CD14-positive monocyte (primary cell): ENCODE results near the gene TMEM115. TPM values are rescaled to one million over a fixed set of nuclear protein-coding genes. Genes with fewer than 3 reads are reported as not detected.
A peak's percentile ranks its signal among the peaks of the same experiment; 100 is the strongest.

Experiments
- DNase-seq, 3 donors: peaks; one replicate each; pipeline ENCODE4 v3.0.0-alpha.2; 2011 to 2022
- H2AFZ ChIP-seq: 2 replicates; pipeline ENCODE4 v1.6.0; 2012; ENCODE audit warnings: mild to moderate bottlenecking, low read depth, low read length, inconsistent platforms; ENCODE audit not compliant: insufficient read depth, poor library complexity, severe bottlenecking
- H3K27ac ChIP-seq, 2 donors: 1 replicate in 1 of 2; 2 replicates in 1 of 2; pipeline ENCODE4 v1.5.1; 2012 to 2013; ENCODE audit warnings: low read length in 2 of 2, control low read depth in 1 of 2, inconsistent platforms in 1 of 2, low read depth in 1 of 2, mild to moderate bottlenecking in 1 of 2
- H3K27me3 ChIP-seq, 2 donors: one replicate each; pipeline versions ENCODE4 v1.6.0 to v1.6.1; 2011 to 2013; ENCODE audit warnings: low read length in 2 of 2; ENCODE audit not compliant: control insufficient read depth in 2 of 2, insufficient read depth in 2 of 2
- H3K36me3 ChIP-seq, 2 donors: replicated peaks in 1 of 2; 1 replicate in 1 of 2; 2 replicates in 1 of 2; pipeline versions ENCODE4 v1.5.1 to v1.6.1; 2012 to 2013; ENCODE audit warnings: low read length in 2 of 2, control low read depth in 1 of 2, inconsistent platforms in 1 of 2, mild to moderate bottlenecking in 1 of 2; ENCODE audit not compliant: insufficient read depth in 2 of 2, control insufficient read depth in 1 of 2
- H3K4me1 ChIP-seq, 2 donors: 1 replicate in 1 of 2; 2 replicates in 1 of 2; pipeline versions ENCODE4 v1.5.1 to v1.6.1; 2012 to 2013; ENCODE audit warnings: low read length in 2 of 2, control low read depth in 1 of 2, inconsistent platforms in 1 of 2, mild to moderate bottlenecking in 1 of 2, moderate library complexity in 1 of 2; ENCODE audit not compliant: insufficient read depth in 2 of 2, control insufficient read depth in 1 of 2
- H3K4me2 ChIP-seq: replicated peaks from 2 replicates; pipeline ENCODE3; 2012; ENCODE audit warnings: low read length, moderate library complexity, mild to moderate bottlenecking; ENCODE audit not compliant: poor library complexity, severe bottlenecking; ENCODE audit errors: extremely low read depth
- H3K4me3 ChIP-seq, 3 experiments: fragments of 200-600 bp in 1 of 3; sonication (generic) in 1 of 3; replicated peaks in 1 of 3; 1 replicate in 2 of 3; 2 replicates in 1 of 3; pipeline ENCODE4 v1.5.1; 2011 to 2013; ENCODE audit warnings: low read length in 3 of 3, mild to moderate bottlenecking in 3 of 3, control low read depth in 2 of 3, low read depth in 2 of 3, inconsistent platforms in 1 of 3, moderate library complexity in 1 of 3
- H3K79me2 ChIP-seq: 2 replicates; pipeline ENCODE4 v1.6.0; 2012; ENCODE audit warnings: mild to moderate bottlenecking, control low read depth, inconsistent platforms, low read length, moderate library complexity; ENCODE audit not compliant: insufficient read depth
- H3K9ac ChIP-seq: 2 replicates; pipeline ENCODE4 v1.6.0; 2017; ENCODE audit warnings: low read length, mild to moderate bottlenecking; ENCODE audit not compliant: insufficient read depth, poor library complexity, severe bottlenecking
- H3K9me3 ChIP-seq, 2 donors: replicated peaks in 1 of 2; 1 replicate in 1 of 2; 2 replicates in 1 of 2; pipeline versions ENCODE4 v1.5.1 to v1.6.1; 2012 to 2013; ENCODE audit warnings: low read length in 2 of 2, control low read depth in 1 of 2; ENCODE audit not compliant: control insufficient read depth in 1 of 2, insufficient read depth in 1 of 2
- H4K20me1 ChIP-seq: 2 replicates; pipeline ENCODE4 v1.6.0; 2012; ENCODE audit warnings: mild to moderate bottlenecking, low read length, control low read depth, moderate library complexity; ENCODE audit not compliant: insufficient read depth
- H3K27ac Mint-ChIP-seq, 7 donors: one replicate each; pipeline ENCODE4 v1.8.0; 2020; ENCODE audit warnings: mild to moderate bottlenecking in 7 of 7, mixed read lengths in 7 of 7, moderate library complexity in 6 of 7, inconsistent platforms in 2 of 7
- H3K27me3 Mint-ChIP-seq, 3 donors: one replicate each; pipeline ENCODE4 v1.8.0; 2021 to 2022; ENCODE audit warnings: low read depth in 3 of 3, mild to moderate bottlenecking in 3 of 3, mixed read lengths in 3 of 3, moderate library complexity in 3 of 3, inconsistent platforms in 1 of 3
- H3K36me3 Mint-ChIP-seq, 2 donors: one replicate each; pipeline ENCODE4 v1.8.0; 2020; ENCODE audit warnings: mixed read lengths in 2 of 2, inconsistent platforms in 1 of 2, mild to moderate bottlenecking in 1 of 2
- H3K4me1 Mint-ChIP-seq: one replicate; pipeline ENCODE4 v1.8.0; 2020; ENCODE audit warnings: mild to moderate bottlenecking, mixed read lengths
- H3K4me3 Mint-ChIP-seq, 2 donors: one replicate each; pipeline ENCODE4 v1.8.0; 2020; ENCODE audit warnings: mild to moderate bottlenecking in 2 of 2, mixed read lengths in 2 of 2, moderate library complexity in 1 of 2
- H3K9me3 Mint-ChIP-seq, 7 donors: one replicate each; pipeline ENCODE4 v1.8.0; 2020 to 2022; ENCODE audit warnings: mixed read lengths in 7 of 7, mild to moderate bottlenecking in 6 of 7, moderate library complexity in 6 of 7, inconsistent platforms in 2 of 7
- CTCF ChIP-seq: fragments of 200-600 bp; IDR thresholded peaks from one replicate; pipeline ENCODE4 v1.8.0; 2022; ENCODE audit warnings: antibody characterized with exemption, mild to moderate bottlenecking
- WGBS: methylation state at CpG from one replicate; pipeline ENCODE4 v1.1.5; 2013; ENCODE audit warnings: missing lambda C conversion rate; ENCODE audit not compliant: insufficient coverage; 5-methylcytosine and 5-hydroxymethylcytosine counted together
- intact Hi-C, 2 donors: fragments of 100-400 bp; cut with micrococcal nuclease; formaldehyde crosslinking; loops; one replicate each; pipeline versions ENCODE4 v1.15.0 to v1.15.1; 2023
- polyA plus RNA-seq, 3 donors: library from polyadenylated mRNA; depleted of rRNA in 1 of 3; unstranded in 2 of 3; stranded (reverse) in 1 of 3; fragments of 300-500 nt in 2 of 3; fragments of >200 nt in 1 of 3; fragmentation: Illumina TruSeq in 2 of 3; gene quantifications; 1 replicate in 2 of 3; 2 replicates in 1 of 3; pipeline ENCODE4 v1.2.3, GENCODE V29; 2012 to 2021

Gene TMEM115
- polyA plus RNA-seq, 3 donors, result 14.5 to 36.2 (median 32.9) TPM

DNA sequence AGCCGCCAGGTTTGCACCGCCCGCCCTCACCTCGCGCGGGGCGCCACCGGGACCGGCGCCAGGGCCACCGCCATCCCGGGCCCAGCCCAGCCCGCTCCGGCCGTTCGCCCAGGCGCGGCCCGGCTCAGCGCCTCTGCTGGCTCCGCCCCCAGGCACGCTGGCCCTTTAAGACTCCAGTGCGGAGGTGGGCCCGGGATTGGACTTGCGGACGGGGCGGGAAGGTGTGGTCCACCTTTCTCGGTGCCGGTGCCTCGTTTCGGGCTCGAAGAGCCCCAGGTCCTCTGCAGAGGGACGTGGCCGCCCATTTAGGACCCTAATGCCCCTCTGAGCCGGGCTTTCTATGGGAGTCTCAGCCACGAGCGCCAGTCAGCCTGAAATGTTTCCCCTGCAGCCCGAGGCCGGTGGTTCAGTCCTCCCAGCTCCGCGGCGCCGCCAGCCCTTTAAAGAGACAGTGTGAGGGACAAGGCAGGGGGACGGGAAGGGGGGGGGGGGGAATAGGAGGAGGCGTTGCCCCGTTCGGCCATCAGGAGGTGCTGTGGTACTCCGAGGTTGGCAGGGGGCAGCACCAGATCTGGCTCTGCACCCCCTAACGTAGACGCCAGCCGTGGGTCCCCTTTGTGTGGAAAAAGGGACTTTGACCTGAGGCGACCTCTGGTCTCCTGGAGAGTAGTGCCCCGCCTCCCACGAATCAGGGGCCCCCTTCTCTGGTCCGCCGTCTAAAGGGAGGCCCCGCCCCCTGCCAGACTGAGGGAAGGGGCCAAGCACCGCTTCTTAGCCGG lies 37.8 kb downstream of the TMEM115 start:
- H3K27me3 Mint-ChIP-seq, result peaks cover 0 to 4% (median 2%) of the 10 kb centered on the region in 3 donors
- Histone ChIP-seq H3K27ac (peak overlapping the region; percentile 77 to 97), H3K36me3 (peaks cover 0 to 22% of the 10 kb centered on the region in 2 donors), H3K9me3 (no peaks in the 10 kb centered on the region), H3K4me3 (peak overlapping the region; percentile 60 to 90 (median 77)), H4K20me1 (peaks cover 4% of the 10 kb centered on the region), H3K79me2 (peaks cover 32% of the 10 kb centered on the region), H3K4me1 (peaks cover 83 to 94% of the 10 kb centered on the region in 2 donors), H3K4me2 (peak overlapping the region; percentile 87), H3K27me3 (no peaks in the 10 kb centered on the region), H2AFZ (peak overlapping the region; percentile 86), H3K9ac (peak overlapping the region; percentile 90)
- peaks cover 16 to 36% of the 10 kb centered on the region in 2 donors for H3K36me3 Mint-ChIP-seq
- H3K27ac Mint-ChIP-seq, result peak overlapping the region; percentile 85 to 99 (median 97)
- DNase-seq, result peak; percentile 72 to 74 (median 72)
- intact Hi-C loops, result loop anchor here (2.0 kb wide), 1 partner anchor 23 kb away; the partner anchor contains the start of genes HYAL3 (in 2 of the 2) and NAA80 (in 2 of the 2)
- under 1% methylated on average over 52 of the region's 59 CpGs for WGBS
- no peaks in the 10 kb centered on the region for H3K9me3 Mint-ChIP-seq
- peak; percentile 58 for TF ChIP-seq CTCF
- H3K4me1 Mint-ChIP-seq, result peaks cover 83% of the 10 kb centered on the region
- peak overlapping the region; percentile 86 to 91 for H3K4me3 Mint-ChIP-seq

DNA sequence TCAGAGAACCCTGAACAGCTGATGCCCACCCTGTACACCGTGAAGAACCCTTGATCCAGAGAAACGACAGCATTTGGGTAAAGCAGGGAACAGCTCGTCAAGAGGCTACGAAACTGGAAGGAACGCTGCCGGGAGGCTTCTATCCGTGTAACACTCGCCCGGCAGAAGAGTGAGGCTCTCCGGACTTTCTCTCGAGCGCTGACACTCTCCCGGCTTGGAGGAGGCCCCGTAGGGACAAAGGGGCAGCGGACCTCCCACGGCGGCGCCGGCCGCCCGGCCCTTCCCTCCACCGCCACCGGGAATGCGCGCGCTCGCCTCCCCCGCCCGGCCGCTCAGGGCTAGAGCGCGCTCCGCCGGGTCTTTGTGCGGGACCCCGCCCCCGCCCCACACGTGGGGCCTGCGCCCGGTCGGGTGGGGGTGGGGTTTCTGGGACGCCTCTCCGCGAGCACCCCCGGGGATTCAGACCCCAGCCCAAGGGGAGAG lies 38.4 kb downstream of the TMEM115 start:
- Histone ChIP-seq H4K20me1 (peaks cover 4% of the 10 kb centered on the region), H2AFZ (peak overlapping the region; percentile 86), H3K4me3 (peak overlapping the region; percentile 60 to 90 (median 77)), H3K27ac (peak overlapping the region; percentile 18 to 97), H3K9ac (peak overlapping the region; percentile 90), H3K36me3 (peaks cover 0 to 23% of the 10 kb centered on the region in 2 donors), H3K4me1 (peaks cover 80 to 89% of the 10 kb centered on the region in 2 donors), H3K79me2 (peaks cover 26% of the 10 kb centered on the region), H3K9me3 (no peaks in the 10 kb centered on the region), H3K4me2 (peak overlapping the region; percentile 87), H3K27me3 (no peaks in the 10 kb centered on the region)
- peak in 2 of 3 donors; percentile 32 to 36 for DNase-seq
- Mint-ChIP-seq H3K4me1 (peaks cover 82% of the 10 kb centered on the region), H3K4me3 (peak overlapping the region; percentile 86 to 94), H3K27ac (peak overlapping the region; percentile 38 to 95 (median 88)), H3K36me3 (peaks cover 18 to 36% of the 10 kb centered on the region in 2 donors), H3K27me3 (peaks cover 0 to 4% (median 2%) of the 10 kb centered on the region in 3 donors), H3K9me3 (no peaks in the 10 kb centered on the region)
- intact Hi-C loops, result loop anchor here (2.0 kb wide), 1 partner anchor 22 kb away; the partner anchor contains the start of genes HYAL3 (in 2 of the 2) and NAA80 (in 2 of the 2)
- 0% methylated on average over 31 of the region's 45 CpGs for WGBS
- no peak for TF ChIP-seq CTCF
